ENCODE measurements around the gene MED12L.

Gene MED12L

GRCh38 chr3:151410891-151411559 is 325.6 kb downstream of the MED12L start:
- no peak for DNase-seq (ENCODE audit: low read depth in 2 of 2)

GRCh38 chr3:151412989-151413388 is 327.5 kb downstream of the MED12L start:
- DNase-seq (ENCODE audit: low read depth in 2 of 2): no peak

DNA sequence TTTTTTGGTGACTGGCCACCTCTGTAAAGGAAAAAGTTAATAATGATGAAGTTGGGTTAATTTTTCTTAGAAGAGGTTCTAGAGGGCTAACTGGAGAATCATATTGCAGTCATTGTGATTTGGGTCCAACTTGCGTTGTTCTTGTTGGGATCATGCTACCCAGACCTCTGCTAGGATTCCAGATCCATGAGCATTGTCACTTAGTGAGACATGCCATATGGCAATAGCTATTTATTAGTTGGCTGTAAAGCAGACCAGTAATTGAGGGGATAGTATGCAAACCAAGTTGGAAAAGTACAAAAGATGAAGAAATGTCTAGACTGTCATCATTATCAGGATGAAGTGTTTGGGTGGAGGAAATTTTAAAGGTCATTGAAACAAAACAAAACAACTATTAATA is 329.8 kb downstream of the MED12L start:
- DNase-seq (ENCODE audit: low read depth in 2 of 2): no peak

- DNase-seq (ENCODE audit: low read depth in 2 of 2): no peak
These were observed 334.3 kb downstream of the MED12L start for GRCh38 chr3:151419806-151420205.

DNA sequence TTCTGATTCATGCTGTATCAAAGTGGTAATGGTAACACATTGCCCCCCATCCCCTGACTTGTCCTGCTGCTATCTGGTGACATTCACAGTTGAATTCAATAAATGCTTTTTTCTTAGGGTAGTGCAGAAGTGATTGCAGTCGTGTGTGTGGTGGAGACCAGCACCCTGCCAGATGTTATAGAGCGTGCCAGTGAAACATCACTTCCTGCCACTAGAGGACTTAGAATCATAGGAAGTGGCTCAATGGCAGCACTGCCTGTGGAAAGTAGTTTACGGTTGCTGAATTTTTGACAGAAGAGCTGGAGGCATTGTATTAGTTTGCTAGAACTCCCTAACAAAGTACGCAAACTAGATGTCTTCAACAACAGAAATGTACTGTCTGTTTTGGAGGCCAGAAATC is 336.5 kb downstream of the MED12L start:
- no peak for DNase-seq (ENCODE audit: low read depth in 2 of 2)

DNA sequence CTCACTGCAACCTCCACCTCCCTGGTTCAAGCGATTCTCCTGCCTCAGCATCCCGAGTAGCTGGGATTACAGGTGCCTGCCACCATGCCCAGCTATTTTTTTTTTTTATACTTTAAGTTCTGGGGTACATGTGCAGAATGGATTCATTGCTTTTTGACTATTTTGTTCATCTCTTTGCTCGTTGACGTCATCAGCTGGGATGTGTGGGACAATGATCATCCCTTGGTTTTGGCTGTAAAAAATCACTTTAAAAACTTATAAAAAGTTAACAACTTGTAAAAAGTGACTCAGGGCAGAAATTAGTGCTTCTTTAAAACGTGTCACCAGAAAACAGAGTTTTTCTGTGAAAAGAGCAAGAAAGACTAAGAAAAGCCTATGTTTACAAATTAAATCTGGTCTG is 337.6 kb downstream of the MED12L start:
- DNase-seq (ENCODE audit: low read depth in 2 of 2): no peak

GRCh38 chr3:151425627-151426340 is 340.3 kb downstream of the MED12L start:
- no peak for DNase-seq (ENCODE audit: low read depth in 2 of 2)

DNA sequence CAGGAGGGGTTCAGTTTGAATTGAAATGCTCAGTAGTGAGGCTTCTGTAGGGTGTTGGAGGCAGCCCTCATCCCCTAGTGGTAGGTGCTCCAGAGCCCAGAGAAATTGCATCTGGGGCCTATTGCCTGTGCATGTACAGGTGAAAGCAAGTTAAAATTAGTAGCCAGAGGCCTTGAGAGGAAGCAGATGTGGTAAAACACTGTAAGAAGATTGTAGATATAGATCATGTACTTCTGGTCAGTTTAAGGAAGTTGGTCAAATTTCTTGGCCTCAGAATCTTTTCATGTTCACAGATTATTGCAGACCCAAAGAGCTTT is 340.8 kb downstream of the MED12L start:
- no peak for DNase-seq (ENCODE audit: low read depth in 2 of 2)

DNA sequence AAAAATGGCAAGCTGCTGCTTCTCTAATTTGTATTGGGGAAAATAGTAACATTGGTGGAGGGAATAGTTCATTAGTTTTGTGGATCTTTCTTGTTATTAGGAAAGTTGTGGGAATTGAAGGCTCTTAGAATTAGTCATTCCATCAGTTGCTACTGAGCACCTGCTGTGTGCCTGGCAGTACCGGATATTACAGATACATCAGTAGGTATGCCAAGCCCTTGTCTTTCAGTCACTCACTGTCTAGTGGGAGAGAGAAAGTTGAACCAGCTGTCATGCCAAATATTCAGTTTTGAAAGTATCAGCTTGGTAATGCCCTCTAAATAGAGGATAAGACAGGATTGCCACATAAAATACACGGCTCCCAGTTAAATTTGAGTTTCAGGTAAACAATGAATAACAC is 342.9 kb downstream of the MED12L start:
- DNase-seq (ENCODE audit: low read depth in 2 of 2): no peak

DNA sequence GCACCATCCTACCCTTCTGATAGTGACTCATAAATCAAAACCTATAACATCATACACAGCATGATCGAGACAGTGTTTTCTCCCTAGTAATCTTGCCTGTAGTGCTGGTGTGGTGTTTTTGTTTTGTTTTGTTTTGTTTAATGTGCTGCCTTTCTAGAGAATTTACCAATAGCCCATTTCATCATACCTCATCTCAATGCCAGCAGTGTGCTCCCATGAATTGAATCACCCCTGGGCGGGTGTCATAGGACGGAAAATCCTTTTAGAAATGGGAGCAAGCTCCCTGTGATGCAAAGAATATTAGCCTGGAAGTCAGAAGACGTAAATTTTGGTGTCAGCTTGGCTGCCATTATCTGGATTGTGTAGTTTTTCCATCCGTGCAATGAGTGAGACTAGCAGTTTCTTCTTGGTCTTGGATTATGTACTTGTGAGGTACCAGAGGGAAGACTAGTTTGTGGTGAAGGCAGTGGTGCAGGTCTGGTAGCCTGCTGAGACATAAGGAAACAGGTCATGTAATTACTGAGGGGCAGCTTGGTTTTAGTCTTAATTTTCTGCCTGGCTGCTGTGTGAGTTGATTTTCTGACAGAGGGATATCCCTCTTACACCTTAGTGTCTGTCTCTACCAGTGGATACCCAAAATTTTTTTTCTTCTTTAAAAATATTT is 345.5 kb downstream of the MED12L start:
- no peak for DNase-seq (ENCODE audit: low read depth in 2 of 2)

- DNase-seq (ENCODE audit: low read depth in 2 of 2): no peak
These were observed 346.5 kb downstream of the MED12L start for GRCh38 chr3:151431940-151432339.

DNA sequence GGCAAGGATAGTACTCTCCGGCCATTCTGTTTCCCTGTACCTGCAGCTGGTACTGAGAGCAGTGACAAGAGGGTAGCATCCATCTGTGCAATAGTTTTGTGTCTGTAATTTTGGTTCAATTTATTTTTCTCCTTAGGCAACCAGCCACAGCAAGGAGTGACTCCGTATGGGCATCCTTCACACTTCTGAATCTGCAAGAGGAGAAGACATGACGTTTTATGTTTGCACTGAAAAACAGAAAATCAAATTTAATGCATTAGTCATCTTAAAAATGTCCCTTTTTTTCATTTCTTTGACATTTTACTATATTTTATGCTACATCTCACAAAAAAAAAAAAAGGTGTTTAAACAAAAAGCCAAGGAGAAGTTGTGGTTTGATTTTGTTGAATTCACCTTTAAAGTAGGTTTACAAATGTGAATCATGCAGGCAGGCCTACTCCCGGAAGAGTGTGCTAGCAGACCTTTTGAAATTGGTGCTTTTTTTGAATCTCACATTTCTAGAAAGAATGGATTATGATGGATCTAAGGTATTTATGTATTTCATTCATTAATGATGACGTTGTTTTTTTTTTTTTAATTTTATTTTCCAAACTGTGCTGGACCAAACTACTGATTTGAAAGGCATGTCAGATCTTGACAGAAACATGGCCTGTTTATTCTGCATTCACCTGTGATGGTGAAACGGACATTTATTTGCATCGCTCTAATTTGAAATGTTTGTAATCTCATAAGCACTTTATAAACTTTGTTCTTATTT is 347.3 kb downstream of the MED12L start:
- no peak for DNase-seq (ENCODE audit: low read depth in 2 of 2)

GRCh38 chr3:151434151-151434890 is 348.9 kb downstream of the MED12L start:
- no peak for DNase-seq (ENCODE audit: low read depth in 2 of 2)

DNA sequence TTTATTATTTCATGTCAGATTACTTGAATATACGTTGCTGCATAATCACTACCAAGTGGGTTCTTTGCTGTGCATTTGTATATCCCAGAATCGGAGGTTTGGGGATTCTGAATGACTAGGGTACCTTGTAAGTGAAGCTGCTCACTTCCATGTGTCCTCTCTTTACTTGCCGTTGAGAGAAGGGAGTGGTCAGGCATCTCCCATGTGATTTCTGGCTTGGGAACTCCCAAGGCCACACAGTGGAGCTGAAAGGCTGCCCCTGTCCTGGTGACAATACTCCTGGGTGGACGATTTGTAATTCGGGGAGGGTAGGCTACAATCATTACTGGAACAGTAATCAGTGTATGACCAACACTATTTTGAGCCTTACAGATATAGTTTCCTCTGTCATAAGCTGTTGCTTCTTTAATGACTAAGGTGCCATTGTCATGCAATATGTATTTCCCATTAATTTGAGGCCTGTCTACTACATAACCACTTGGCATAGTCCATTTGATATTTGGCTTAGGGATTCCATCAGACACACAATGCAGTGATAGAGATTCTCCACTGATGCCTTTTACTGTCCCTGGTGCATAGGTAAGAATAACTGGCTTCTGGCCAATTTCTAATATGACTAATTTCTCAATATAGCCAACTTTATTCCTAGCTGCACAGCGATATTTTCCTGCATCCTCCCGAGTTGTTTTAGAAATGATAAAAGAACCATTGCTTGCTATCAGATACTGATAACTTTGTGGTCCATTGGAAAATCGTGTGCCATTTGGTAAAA is 351.4 kb downstream of the MED12L start:
- no peak for DNase-seq (ENCODE audit: low read depth in 2 of 2)

DNA sequence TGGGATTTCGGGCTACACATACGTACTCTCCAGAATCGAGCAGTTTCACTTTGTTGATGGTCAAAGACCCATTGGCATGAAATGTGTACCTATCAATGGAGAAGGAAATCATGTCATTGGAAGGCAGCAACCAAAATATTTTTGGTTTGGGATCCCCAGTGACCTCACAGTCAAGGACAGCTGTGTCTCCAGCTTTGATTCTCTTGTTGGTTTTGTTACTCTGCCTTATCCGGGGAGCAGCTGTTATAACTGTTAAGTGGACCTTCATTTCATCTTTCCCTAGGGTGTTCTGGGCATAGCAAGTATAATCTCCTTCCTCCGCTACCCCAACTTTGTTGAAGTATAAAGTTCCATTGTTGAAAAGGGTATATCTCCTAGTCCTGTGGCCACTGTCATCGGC is 352.4 kb downstream of the MED12L start:
- DNase-seq (ENCODE audit: low read depth in 2 of 2): no peak

GRCh38 chr3:151439652-151440125 is 354.2 kb downstream of the MED12L start:
- no peak for DNase-seq (ENCODE audit: low read depth in 2 of 2)

DNA sequence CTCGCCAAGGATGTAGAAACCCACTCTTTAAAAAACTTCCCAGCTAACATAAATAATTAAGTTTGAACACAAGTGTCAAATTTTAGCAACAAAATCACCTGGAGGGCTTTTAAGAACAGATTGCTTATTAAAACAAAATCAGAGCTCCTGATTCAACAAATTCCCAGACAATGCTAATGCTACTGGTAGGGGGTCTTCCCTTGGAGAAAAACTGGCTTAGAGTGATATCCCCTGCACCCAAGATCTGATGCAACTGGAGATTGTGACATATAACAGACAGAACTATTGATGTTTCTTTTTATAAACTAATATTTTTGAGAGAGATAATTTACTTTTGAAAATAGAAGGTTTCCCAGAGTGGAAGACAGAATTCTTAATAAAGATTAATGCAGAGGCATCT is 355.5 kb downstream of the MED12L start:
- no peak for DNase-seq (ENCODE audit: low read depth in 2 of 2)

DNA sequence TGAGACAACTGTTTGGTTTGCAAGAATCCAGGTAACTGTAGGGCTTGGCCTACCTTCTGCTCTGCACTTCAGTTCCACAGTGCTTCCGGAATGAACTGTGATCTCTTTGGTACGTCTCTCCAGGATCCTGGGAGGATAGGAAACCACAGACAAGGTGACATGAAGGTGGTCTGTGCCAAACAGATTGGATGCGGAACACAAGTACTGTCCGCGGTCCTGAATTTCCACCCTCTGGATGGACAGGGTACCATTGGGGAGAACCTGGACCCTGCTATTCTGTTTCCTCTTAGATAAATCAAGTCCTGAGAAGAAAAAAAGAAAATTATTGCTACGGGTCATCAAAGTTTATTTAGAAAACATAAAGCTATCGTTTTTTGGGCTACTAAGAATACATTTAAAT is 358.1 kb downstream of the MED12L start:
- no peak for DNase-seq (ENCODE audit: low read depth in 2 of 2)

DNA sequence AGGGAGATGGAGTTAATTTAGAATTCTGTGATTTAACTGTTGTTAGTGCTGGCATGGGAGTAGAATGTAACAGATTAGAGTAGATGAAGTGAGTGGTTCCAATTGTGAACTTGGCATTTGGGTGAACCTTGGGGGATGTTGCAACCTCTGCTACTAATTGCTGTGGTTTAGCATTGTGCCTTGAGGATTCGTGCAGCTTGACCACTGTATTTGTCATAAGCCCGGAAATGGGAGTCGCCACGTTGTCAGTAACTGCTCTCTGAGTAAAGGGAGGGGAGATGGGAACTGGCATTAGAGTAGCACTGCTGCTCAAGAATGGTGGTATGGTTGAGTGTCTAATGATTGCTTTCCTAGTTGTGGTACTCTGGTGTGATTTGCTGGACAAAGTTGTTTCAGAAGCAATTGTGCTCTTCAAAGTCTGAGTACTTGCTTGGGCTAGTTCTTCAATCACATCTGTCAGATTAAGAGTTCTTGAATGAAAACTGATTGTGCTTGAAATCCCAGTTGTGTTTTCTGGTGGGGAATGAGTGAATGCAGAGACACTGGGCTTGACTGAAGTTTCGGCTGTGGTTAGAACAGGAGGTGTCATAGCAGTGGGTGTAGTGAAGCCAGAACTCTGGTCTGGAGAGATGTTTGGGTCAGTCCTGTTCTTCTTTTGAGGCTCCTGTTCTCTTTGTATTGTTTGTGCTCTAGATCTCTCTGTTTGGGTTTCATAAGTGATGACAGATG is 360.0 kb downstream of the MED12L start:
- DNase-seq (ENCODE audit: low read depth in 2 of 2): no peak

DNA sequence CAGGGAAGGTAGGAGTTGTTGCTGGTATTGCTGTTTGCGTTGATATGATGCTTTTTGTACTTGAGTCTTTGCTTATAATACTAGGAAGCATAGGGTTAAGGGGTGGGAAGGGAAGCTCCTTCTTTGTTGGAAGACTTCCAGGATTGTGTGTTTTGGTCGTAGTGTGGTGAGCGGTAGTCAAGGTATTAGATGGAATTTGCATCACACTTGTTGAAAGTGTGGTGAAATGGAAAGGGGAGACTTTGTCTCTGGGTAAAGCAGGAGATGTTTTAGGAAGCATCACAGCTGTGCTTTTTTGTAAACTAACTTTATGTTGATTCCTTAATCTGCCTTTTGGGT is 360.5 kb downstream of the MED12L start:
- DNase-seq (ENCODE audit: low read depth in 2 of 2): no peak

All from activated CD4-positive, alpha-beta T cell treated with anti-CD3 and anti-CD28 coated beads for 24 hours (primary cell).